Measurements from ENCODE around the gene LSM12.
A peak's percentile ranks its signal among the peaks of the same experiment; 100 is the strongest.

Gene LSM12

GRCh38 chr17:44070455-44071197 lies 4.2 kb upstream of the LSM12 start, which contains the start of gene G6PC3:
TSS of gene G6PC3 (plus strand) at chr17:44070735. CDS start at chr17:44070966, 231 bp downstream.
- H3K9me3 ChIP-seq (ENCODE audit: control insufficient read depth, insufficient read depth, low read depth, low read length), result no peaks in the 10 kb centered on the region
- peak within 1 kb of the TSS; percentile 50 for H3K4me3 ChIP-seq (ENCODE audit: low read depth, low read length)
- ChIA-PET POLR2A (interaction anchor here (0.5 to 1.8 kb wide), 19 partner anchors 7 to 879 kb away, joined by 3 to 14 read pairs (median 5); partner anchors contain the start of genes HDAC5 and TMUB2), CTCF (interaction anchor here (0.6 to 2.7 kb wide), 8 partner anchors 13 to 275 kb away, joined by 3 to 10 read pairs (median 4); partner anchors contain the start of genes HDAC5 and MPP2)
- H3K36me3 ChIP-seq (ENCODE audit: control insufficient read depth in 2 of 2, insufficient read depth in 1 of 2, low read length in 2 of 2), result peaks cover 6 to 27% of the 10 kb centered on the region in 2 experiments
- H3K27ac ChIP-seq (ENCODE audit: extremely low read depth, low read depth, low read length), result peak within 1 kb of the TSS; percentile 97
- peaks cover 12% of the 10 kb centered on the region for H3K4me1 ChIP-seq (ENCODE audit: control insufficient read depth, insufficient read depth, low read length)
- TF ChIP-seq ZNF747 (tag by site-specific recombination; IDR thresholded peaks at IDR 0.05) (no peak), ZNF391 (tag by site-specific recombination; IDR thresholded peaks at IDR 0.05; ENCODE audit: borderline replicate concordance, low read depth) (no peak), ZNF670 (tag by site-specific recombination; IDR thresholded peaks at IDR 0.05; ENCODE audit: low read depth) (no peak), ZNF292 (tag by site-specific recombination; IDR thresholded peaks at IDR 0.05; ENCODE audit: borderline replicate concordance, low read depth) (no peak), CTCF (tag by site-specific recombination; IDR thresholded peaks at IDR 0.05) (peak; percentile 6), GLI2 (tag by site-specific recombination; IDR thresholded peaks at IDR 0.05; ENCODE audit: borderline replicate concordance, low read depth) (no peak), ZSCAN23 (tag by site-specific recombination; IDR thresholded peaks at IDR 0.05) (no peak), GLIS1 (tag by site-specific recombination; IDR thresholded peaks at IDR 0.05) (peak; percentile 71), ZBTB26 (tag by site-specific recombination; optimal IDR thresholded peaks at IDR 0.05) (peak; percentile 76), ZNF544 (tag by site-specific recombination; IDR thresholded peaks at IDR 0.05) (no peak), SCRT1 (tag by site-specific recombination; IDR thresholded peaks at IDR 0.05; ENCODE audit: borderline replicate concordance) (no peak), BCL6B (tag by site-specific recombination; IDR thresholded peaks at IDR 0.05) (no peak), ZNF157 (tag by site-specific recombination; IDR thresholded peaks at IDR 0.05) (no peak), ZBTB7A (tag by site-specific recombination; IDR thresholded peaks at IDR 0.05; ENCODE audit: low read depth) (no peak), ZNF350 (tag by site-specific recombination; IDR thresholded peaks at IDR 0.05) (no peak), KLF1 (tag by site-specific recombination; IDR thresholded peaks at IDR 0.05) (peak; percentile 24), ELK4 (IDR thresholded peaks at IDR 0.05; ENCODE audit: borderline replicate concordance, low read depth, low read length) (no peak), ZNF488 (tag by site-specific recombination; IDR thresholded peaks at IDR 0.05) (no peak), EGR2 (tag by site-specific recombination; IDR thresholded peaks at IDR 0.05; ENCODE audit: low read depth) (peak; percentile 75), TCF7L2 (IDR thresholded peaks at IDR 0.05; ENCODE audit: borderline replicate concordance, low read depth, low read length) (no peak), SP7 (tag by site-specific recombination; IDR thresholded peaks at IDR 0.05) (peak; percentile 40; the same call in 1 of the 2 replicates), KLF16 (tag by site-specific recombination; IDR thresholded peaks at IDR 0.05) (peak; percentile 50; the same call in 1 of the 2 replicates), ZNF629 (tag by site-specific recombination; IDR thresholded peaks at IDR 0.05) (peak; percentile 67; the same call in 1 of the 2 replicates), ZNF768 (tag by site-specific recombination; IDR thresholded peaks at IDR 0.05) (no peak), ZNF202 (tag by site-specific recombination; IDR thresholded peaks at IDR 0.05; ENCODE audit: borderline replicate concordance) (no peak), ZNF24 (tag by site-specific recombination; IDR thresholded peaks at IDR 0.05) (no peak; the same call in none of the 2 replicates), ZNF324 (tag by site-specific recombination; IDR thresholded peaks at IDR 0.05) (peak; percentile 26), ZNF174 (tag by site-specific recombination; IDR thresholded peaks at IDR 0.05) (no peak), ZNF354C (tag by site-specific recombination; IDR thresholded peaks at IDR 0.05; ENCODE audit: borderline replicate concordance, low read depth) (no peak), ZNF837 (tag by site-specific recombination; IDR thresholded peaks at IDR 0.05) (no peak), ZNF175 (tag by site-specific recombination; IDR thresholded peaks at IDR 0.05) (no peak), ZNF571 (tag by site-specific recombination; IDR thresholded peaks at IDR 0.05) (no peak)

Measured in HEK293 (cell line).